ENCODE data around the gene DCUN1D1.

DNA sequence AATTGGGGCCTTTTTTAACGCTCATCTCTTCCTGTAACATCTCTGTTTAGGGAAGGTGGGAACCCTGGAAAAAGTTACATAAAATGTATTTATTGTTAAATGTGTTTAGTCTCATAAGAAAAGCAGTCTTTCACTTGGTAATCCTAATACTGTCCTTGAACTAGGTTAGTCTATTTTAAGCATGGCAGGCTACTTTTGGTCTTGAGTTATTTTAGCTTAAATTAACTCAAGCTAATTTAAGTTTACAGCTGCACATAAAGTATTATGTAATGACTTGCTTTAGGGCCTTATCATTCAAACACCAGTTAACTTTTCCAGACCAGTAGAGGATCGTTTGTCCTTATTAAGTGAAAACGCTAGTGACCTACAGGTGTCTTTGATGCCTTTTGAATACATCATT lies 63.2 kb downstream of the DCUN1D1 start:
- TF ChIP-seq, protein P1, sequence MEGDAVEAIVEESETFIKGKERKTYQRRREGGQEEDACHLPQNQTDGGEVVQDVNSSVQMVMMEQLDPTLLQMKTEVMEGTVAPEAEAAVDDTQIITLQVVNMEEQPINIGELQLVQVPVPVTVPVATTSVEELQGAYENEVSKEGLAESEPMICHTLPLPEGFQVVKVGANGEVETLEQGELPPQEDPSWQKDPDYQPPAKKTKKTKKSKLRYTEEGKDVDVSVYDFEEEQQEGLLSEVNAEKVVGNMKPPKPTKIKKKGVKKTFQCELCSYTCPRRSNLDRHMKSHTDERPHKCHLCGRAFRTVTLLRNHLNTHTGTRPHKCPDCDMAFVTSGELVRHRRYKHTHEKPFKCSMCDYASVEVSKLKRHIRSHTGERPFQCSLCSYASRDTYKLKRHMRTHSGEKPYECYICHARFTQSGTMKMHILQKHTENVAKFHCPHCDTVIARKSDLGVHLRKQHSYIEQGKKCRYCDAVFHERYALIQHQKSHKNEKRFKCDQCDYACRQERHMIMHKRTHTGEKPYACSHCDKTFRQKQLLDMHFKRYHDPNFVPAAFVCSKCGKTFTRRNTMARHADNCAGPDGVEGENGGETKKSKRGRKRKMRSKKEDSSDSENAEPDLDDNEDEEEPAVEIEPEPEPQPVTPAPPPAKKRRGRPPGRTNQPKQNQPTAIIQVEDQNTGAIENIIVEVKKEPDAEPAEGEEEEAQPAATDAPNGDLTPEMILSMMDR (conservative IDR thresholded peaks at IDR 0.05; ENCODE audit: low read depth, low read length) = no peak
- no peak for TF ChIP-seq EZH2 (IDR thresholded peaks at IDR 0.05; ENCODE audit: borderline replicate concordance, low read depth, low read length, poor library complexity, severe bottlenecking)

Data from A673 (cell line).